ENCODE results near the gene PHLPP2.

The PHLPP2 gene

GRCh38 chr16:71737501-71737900 is 13.0 kb upstream of the PHLPP2 start:
- no peak for TF ChIP-seq CTCF (IDR thresholded peaks at IDR 0.05; ENCODE audit: insufficient read depth, low read depth, low read length, missing control alignments)
- H3K4me3 ChIP-seq (ENCODE audit: low read length), result no peak overlapping the region
- DNase-seq (ENCODE audit: low read depth), result no peak

DNA sequence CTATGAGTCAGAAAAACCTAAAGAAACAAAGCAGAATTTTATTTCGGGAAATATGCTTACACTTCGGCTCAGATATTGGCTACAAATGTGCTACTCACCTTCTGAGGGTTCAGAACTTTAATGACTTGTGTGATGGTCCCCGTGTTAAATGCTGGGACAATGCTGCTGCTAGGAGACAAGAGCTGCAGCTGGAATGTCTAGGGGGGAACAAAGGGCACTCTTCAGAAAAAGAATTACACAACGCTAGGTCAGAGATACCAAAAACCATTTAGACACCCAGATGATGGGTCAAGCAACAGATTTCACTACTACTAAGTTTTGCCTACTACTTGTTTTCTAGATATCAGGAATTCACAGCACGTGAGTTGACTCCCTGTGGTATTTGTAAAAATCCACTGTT is 10.0 kb upstream of the PHLPP2 start:
- TF ChIP-seq CTCF (IDR thresholded peaks at IDR 0.05; ENCODE audit: insufficient read depth, low read depth, low read length, missing control alignments), result no peak
- no peak overlapping the region for H3K4me3 ChIP-seq (ENCODE audit: low read length)
- no peak for DNase-seq (ENCODE audit: low read depth)

DNA sequence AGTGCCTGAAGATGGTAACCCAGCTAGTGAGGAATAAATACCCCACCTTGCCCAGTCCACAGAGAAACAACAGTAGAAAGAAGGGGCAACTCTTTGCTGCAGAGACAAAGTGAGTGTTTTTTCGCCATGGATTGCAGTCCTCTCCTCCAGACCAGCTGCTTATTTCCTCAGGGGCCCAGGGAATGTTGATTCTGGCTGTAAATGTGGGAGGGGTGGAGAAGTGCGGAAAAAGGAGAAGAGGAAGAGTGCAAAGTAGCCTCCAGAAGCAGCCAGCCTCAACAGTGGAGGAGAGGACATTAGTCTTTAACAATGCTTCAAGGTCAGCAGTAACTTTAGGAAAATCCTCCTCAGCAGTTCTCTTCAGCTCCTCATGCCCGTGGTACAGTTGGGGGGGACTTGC is 8.1 kb upstream of the PHLPP2 start:
- TF ChIP-seq CTCF (IDR thresholded peaks at IDR 0.05; ENCODE audit: insufficient read depth, low read depth, low read length, missing control alignments), result no peak
- no peak for DNase-seq (ENCODE audit: low read depth)
- no peak overlapping the region for H3K4me3 ChIP-seq (ENCODE audit: low read length)

- no peak overlapping the region for H3K4me3 ChIP-seq (ENCODE audit: low read length)
- no peak for TF ChIP-seq CTCF (IDR thresholded peaks at IDR 0.05; ENCODE audit: insufficient read depth, low read depth, low read length, missing control alignments)
- DNase-seq (ENCODE audit: low read depth), result no peak
Observed at GRCh38 chr16:71727551-71728324, 3.2 kb upstream of the PHLPP2 start.

DNA sequence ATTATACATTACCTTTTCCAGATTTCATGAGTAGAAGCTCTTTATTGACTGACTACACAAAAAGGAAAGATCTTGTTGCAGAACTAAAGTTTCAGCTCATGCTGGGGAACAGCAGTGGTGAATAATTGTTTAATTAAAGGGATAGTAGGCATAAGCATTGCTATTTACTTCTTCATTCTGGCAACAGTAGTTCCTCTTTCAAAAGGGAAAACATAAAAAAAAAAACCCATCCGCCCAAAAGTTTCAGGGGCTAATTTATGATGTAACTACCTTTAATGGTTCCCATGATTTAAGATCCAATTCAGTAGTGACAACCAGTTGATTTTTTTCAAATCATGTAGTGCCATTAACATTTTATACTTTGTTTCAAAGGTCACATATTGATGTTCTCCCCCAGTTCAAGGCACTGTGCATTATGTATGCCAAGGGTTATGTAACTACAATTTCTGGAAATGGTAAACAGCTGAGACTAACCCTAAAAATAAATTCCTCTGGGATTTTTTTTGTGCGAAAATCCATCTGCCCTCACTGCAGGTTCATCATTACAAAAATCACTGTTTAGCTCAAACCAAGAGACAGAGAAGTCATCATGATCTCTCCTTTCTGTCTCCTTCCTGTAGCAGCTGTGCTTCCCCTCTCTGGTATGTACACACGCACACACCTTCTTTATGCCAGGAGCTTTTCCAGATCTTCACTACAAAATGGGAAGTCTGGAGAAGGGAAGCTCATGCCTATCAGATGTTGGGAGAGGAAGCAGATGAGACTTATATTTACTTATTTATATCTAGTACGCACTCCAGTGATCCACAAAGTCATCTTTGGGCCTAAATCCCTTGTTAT is 2.2 kb upstream of the PHLPP2 start:
- no peak overlapping the region for H3K4me3 ChIP-seq (ENCODE audit: low read length)
- peak; percentile 4 for DNase-seq (ENCODE audit: low read depth)
- no peak for TF ChIP-seq CTCF (IDR thresholded peaks at IDR 0.05; ENCODE audit: insufficient read depth, low read depth, low read length, missing control alignments)

GRCh38 chr16:71723537-71724319 is 773 bp downstream of the PHLPP2 start:
- H3K4me3 ChIP-seq (ENCODE audit: low read length), result peak overlapping the region; percentile 46
- TF ChIP-seq CTCF (IDR thresholded peaks at IDR 0.05; ENCODE audit: insufficient read depth, low read depth, low read length, missing control alignments), result no peak
- DNase-seq (ENCODE audit: low read depth), result peak; percentile 69
